ENCODE results near the gene CBLB.

CBLB gene

GRCh38 chr3:105869861-105870755, 1.3 kb upstream of the CBLB start:
- DNase-seq: no peak

- DNase-seq: no peak
Measured at GRCh38 chr3:105869531-105869833, 670 bp upstream of the CBLB start.

GRCh38 chr3:105868431-105868741, 426 bp downstream of the CBLB start:
- DNase-seq: peak; percentile 10

GRCh38 chr3:105867712-105868430, 941 bp downstream of the CBLB start:
- no peak for DNase-seq

- DNase-seq: no peak
Measured at GRCh38 chr3:105866656-105867653, 1.9 kb downstream of the CBLB start.

- no peak for DNase-seq
Measured at GRCh38 chr3:105865867-105866350, 2.9 kb downstream of the CBLB start.

GRCh38 chr3:105865016-105865623, 3.7 kb downstream of the CBLB start:
- DNase-seq: no peak

- DNase-seq: no peak
Measured at GRCh38 chr3:105864212-105864611, 4.6 kb downstream of the CBLB start.

GRCh38 chr3:105863608-105864007, 5.2 kb downstream of the CBLB start:
- no peak for DNase-seq

- no peak for DNase-seq
Measured at GRCh38 chr3:105862217-105862616, 6.6 kb downstream of the CBLB start.

- DNase-seq: no peak
Measured at GRCh38 chr3:105860641-105861040, 8.2 kb downstream of the CBLB start.

- DNase-seq: no peak
Measured at GRCh38 chr3:105858017-105858416, 10.8 kb downstream of the CBLB start.

GRCh38 chr3:105857601-105858000, 11.2 kb downstream of the CBLB start:
- no peak for DNase-seq

GRCh38 chr3:105856605-105857004, 12.2 kb downstream of the CBLB start:
- DNase-seq: no peak

GRCh38 chr3:105853801-105854432, 14.9 kb downstream of the CBLB start:
- no peak for DNase-seq

- no peak for DNase-seq
Measured at GRCh38 chr3:105851582-105851981, 17.2 kb downstream of the CBLB start.

- DNase-seq: no peak
Measured at GRCh38 chr3:105851176-105851575, 17.6 kb downstream of the CBLB start.

- no peak for DNase-seq
Measured at GRCh38 chr3:105850593-105850992, 18.2 kb downstream of the CBLB start.

GRCh38 chr3:105848821-105849220, 20.0 kb downstream of the CBLB start:
- no peak for DNase-seq

- DNase-seq: no peak
Measured at GRCh38 chr3:105847865-105848264, 20.9 kb downstream of the CBLB start.

GRCh38 chr3:105847452-105847851, 21.4 kb downstream of the CBLB start:
- DNase-seq: no peak

GRCh38 chr3:105846809-105847208, 22.0 kb downstream of the CBLB start:
- no peak for DNase-seq

Data from NCI-H774 (cell line).